ENCODE data around the gene WNT4. TPM values are rescaled to one million over a fixed set of nuclear protein-coding genes. Genes with fewer than 3 reads are reported as not detected.

Gene WNT4
- total and polyA plus RNA-seq, 10 of the 15 experiments (the other 5 are each of a cell fraction or from before 2014, with no cell fraction given), result 0.01 TPM; not detected in 9

DNA sequence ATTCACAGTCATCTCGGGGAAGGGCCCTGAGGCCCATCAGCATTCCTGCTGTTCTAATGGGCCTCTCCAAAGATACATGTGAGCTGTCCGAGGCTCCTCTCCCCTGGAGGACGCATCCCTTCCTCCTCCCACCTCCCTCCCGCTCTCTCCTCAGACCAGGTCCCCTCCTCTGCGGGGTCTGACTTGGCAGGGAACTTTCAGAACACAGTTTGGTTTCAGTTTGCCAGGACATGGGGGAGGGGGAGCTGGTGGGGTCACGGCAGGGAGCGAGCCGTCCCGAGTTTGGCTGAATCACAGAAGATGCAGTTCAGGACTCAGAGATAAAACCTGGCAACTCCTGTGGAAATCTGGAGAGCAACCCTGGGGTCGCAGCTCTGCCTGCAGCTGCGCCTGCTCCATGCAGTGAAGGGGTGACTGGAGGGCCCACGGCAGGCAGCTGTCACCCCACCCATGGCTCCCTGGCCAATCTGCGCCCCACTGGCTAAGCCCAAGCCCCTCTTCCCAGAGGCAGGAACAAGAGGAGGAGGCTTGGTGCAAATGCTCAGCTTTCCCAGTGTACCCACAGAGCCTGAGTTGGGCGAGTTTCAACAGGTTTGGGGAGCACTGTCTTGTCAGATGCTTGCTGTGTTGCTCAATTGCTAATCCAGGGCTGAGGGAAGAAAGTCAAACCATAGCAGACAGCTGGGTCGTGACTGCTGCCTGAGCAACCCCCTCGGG, 5.7 kb downstream of the WNT4 start:
- Histone ChIP-seq H3K4me2 (ENCODE audit: control insufficient read depth, insufficient read depth) (no peak overlapping the region), H3K9ac (ENCODE audit: control insufficient read depth, insufficient read depth, low read length) (no peak overlapping the region), H3K4me1 (ENCODE audit: control insufficient read depth, insufficient read depth, low read length) (no peaks in the 10 kb centered on the region), H3K36me3 (ENCODE audit: control insufficient read depth in 2 of 2, insufficient read depth in 2 of 2, low read length in 1 of 2) (no peaks in the 10 kb centered on the region), H3K4me3 (no peak overlapping the region), H3K27ac (ENCODE audit: control insufficient read depth, insufficient read depth) (no peak overlapping the region), H2AFZ (ENCODE audit: control insufficient read depth, low read depth, low read length) (no peak overlapping the region), H3K27me3 (replicated peaks in 1 of 2; ENCODE audit: control insufficient read depth in 2 of 2, insufficient read depth in 2 of 2, low read length in 1 of 2) (peaks cover 4 to 12% of the 10 kb centered on the region in 2 experiments), H3K9me3 (replicated peaks; ENCODE audit: control insufficient read depth, insufficient read depth, low read length) (no peaks in the 10 kb centered on the region), H3K79me2 (ENCODE audit: control insufficient read depth, insufficient read depth, low read length) (no peaks in the 10 kb centered on the region), H4K20me1 (ENCODE audit: control insufficient read depth, insufficient read depth) (no peaks in the 10 kb centered on the region)
- BruUV-seq (replicated peaks), result no TSS peak
- in situ Hi-C loops (cut with MboI), result no loop called here
- SMC1A ChIA-PET (ENCODE audit: uncharacterized antibody, unreplicated experiment), result no interaction called here
- intact Hi-C loops (cut with micrococcal nuclease; ENCODE audit: unreplicated experiment), result no loop called here
- RAD21 ChIA-PET (ENCODE audit: unreplicated experiment), result interaction anchor here (0.5 kb wide), 1 partner anchor 164 kb away, joined by 4 read pairs; no protein-coding TSS in a partner anchor
- CTCF ChIA-PET, result interaction anchor here (1.2 to 5.5 kb wide), 2 partner anchors 77 to 279 kb away, joined by 3 to 28 read pairs; no protein-coding TSS in a partner anchor
- DNase-seq (ENCODE audit: low read depth, low spot score) (no peak), FAIRE-seq (no peak), ATAC-seq (no peak)
- WGBS (ENCODE audit: insufficient coverage, insufficient replicate concordance, low lambda C conversion rate, missing lambda C conversion rate), result 21% methylated on average over 16 of the region's 16 CpGs
- TF ChIP-seq RFX5 (IDR thresholded peaks at IDR 0.05; ENCODE audit: low read depth, low read length) (no peak), CHD4 (IDR thresholded peaks at IDR 0.05) (no peak), BMI1 (IDR thresholded peaks at IDR 0.05; ENCODE audit: borderline replicate concordance) (no peak), HCFC1 (IDR thresholded peaks at IDR 0.05; ENCODE audit: low read length) (no peak), NR2F1 (conservative IDR thresholded peaks at IDR 0.05) (no peak), POLR2A (IDR thresholded peaks at IDR 0.05; ENCODE audit: low read depth, low read length) (no peak), SUPT20H (IDR thresholded peaks at IDR 0.05; ENCODE audit: borderline replicate concordance, control insufficient read depth, low read depth, low read length) (no peak), PAX8 (IDR thresholded peaks at IDR 0.05) (no peak), JUNB (IDR thresholded peaks at IDR 0.05) (no peak)
- TF ChIP-seq, protein P1, sequence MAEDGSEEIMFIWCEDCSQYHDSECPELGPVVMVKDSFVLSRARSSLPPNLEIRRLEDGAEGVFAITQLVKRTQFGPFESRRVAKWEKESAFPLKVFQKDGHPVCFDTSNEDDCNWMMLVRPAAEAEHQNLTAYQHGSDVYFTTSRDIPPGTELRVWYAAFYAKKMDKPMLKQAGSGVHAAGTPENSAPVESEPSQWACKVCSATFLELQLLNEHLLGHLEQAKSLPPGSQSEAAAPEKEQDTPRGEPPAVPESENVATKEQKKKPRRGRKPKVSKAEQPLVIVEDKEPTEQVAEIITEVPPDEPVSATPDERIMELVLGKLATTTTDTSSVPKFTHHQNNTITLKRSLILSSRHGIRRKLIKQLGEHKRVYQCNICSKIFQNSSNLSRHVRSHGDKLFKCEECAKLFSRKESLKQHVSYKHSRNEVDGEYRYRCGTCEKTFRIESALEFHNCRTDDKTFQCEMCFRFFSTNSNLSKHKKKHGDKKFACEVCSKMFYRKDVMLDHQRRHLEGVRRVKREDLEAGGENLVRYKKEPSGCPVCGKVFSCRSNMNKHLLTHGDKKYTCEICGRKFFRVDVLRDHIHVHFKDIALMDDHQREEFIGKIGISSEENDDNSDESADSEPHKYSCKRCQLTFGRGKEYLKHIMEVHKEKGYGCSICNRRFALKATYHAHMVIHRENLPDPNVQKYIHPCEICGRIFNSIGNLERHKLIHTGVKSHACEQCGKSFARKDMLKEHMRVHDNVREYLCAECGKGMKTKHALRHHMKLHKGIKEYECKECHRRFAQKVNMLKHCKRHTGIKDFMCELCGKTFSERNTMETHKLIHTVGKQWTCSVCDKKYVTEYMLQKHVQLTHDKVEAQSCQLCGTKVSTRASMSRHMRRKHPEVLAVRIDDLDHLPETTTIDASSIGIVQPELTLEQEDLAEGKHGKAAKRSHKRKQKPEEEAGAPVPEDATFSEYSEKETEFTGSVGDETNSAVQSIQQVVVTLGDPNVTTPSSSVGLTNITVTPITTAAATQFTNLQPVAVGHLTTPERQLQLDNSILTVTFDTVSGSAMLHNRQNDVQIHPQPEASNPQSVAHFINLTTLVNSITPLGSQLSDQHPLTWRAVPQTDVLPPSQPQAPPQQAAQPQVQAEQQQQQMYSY (CRISPR knock-in tag; IDR thresholded peaks at IDR 0.05), result no peak
- TF ChIP-seq, protein P2, sequence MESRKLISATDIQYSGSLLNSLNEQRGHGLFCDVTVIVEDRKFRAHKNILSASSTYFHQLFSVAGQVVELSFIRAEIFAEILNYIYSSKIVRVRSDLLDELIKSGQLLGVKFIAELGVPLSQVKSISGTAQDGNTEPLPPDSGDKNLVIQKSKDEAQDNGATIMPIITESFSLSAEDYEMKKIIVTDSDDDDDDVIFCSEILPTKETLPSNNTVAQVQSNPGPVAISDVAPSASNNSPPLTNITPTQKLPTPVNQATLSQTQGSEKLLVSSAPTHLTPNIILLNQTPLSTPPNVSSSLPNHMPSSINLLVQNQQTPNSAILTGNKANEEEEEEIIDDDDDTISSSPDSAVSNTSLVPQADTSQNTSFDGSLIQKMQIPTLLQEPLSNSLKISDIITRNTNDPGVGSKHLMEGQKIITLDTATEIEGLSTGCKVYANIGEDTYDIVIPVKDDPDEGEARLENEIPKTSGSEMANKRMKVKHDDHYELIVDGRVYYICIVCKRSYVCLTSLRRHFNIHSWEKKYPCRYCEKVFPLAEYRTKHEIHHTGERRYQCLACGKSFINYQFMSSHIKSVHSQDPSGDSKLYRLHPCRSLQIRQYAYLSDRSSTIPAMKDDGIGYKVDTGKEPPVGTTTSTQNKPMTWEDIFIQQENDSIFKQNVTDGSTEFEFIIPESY (IDR thresholded peaks at IDR 0.05), result no peak
- TF ChIP-seq, protein P3, sequence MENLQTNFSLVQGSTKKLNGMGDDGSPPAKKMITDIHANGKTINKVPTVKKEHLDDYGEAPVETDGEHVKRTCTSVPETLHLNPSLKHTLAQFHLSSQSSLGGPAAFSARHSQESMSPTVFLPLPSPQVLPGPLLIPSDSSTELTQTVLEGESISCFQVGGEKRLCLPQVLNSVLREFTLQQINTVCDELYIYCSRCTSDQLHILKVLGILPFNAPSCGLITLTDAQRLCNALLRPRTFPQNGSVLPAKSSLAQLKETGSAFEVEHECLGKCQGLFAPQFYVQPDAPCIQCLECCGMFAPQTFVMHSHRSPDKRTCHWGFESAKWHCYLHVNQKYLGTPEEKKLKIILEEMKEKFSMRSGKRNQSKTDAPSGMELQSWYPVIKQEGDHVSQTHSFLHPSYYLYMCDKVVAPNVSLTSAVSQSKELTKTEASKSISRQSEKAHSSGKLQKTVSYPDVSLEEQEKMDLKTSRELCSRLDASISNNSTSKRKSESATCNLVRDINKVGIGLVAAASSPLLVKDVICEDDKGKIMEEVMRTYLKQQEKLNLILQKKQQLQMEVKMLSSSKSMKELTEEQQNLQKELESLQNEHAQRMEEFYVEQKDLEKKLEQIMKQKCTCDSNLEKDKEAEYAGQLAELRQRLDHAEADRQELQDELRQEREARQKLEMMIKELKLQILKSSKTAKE (IDR thresholded peaks at IDR 0.05; ENCODE audit: low read depth, poor library complexity, severe bottlenecking), result no peak
- POLR2A ChIA-PET, result no interaction called here
